ENCODE data around the gene SOBP.

- no peak for TF ChIP-seq CTCF (IDR thresholded peaks at IDR 0.05 in 4 of 5, conservative IDR thresholded peaks at IDR 0.05 in 1 of 5)
- no peak for TF ChIP-seq POLR2A (IDR thresholded peaks at IDR 0.05)
Observed at GRCh38 chr6:107485157-107485556, 4.8 kb upstream of the SOBP start.

All from gastrocnemius medialis (tissue), 4 donors.